Measurements from ENCODE around the gene OSBPL10.

DNA sequence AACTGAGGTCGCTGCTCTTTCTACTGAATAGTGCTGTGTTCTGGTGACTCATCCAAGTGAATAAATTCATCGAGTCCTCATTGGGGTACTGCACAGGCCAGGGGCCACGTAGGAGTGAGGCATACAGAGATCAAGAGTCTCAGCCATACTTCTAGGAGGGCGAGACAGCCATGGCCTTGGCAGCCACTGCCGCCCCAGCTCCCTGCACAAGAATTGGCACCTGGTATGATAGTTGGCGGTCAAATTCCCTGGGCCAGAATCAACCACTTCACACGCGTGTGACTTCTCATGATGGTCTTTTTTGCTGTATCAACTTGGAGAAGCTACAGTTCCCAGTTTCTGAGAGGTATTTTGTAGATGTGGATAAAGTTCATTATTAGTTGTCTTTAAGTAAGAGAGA is 161.6 kb downstream of the OSBPL10 start:
- TF ChIP-seq POLR2AphosphoS5 (IDR thresholded peaks at IDR 0.05; ENCODE audit: low read depth, low read length): no peak
- no peak for TF ChIP-seq POLR2A (IDR thresholded peaks at IDR 0.05; ENCODE audit: low read depth, low read length)
- no peak for TF ChIP-seq POU2F2 (IDR thresholded peaks at IDR 0.05; ENCODE audit: low read depth, low read length)
- TF ChIP-seq SPI1 (IDR thresholded peaks at IDR 0.05; ENCODE audit: low read depth, low read length): no peak
